DLD1 (cell line): ENCODE measurements around the gene BIVM.

Experiments used
- in situ Hi-C: cut with HindIII; loops from 2 replicates; pipeline ENCODE4 v1.10.0; 2017; ENCODE audit warnings: low sequenced_read_pairs

BIVM gene

GRCh38 chr13:102877303-102877702, 78.4 kb downstream of the BIVM start:
- in situ Hi-C loops = no loop called here

GRCh38 chr13:102878481-102878880, 79.6 kb downstream of the BIVM start:
- in situ Hi-C loops = no loop called here

GRCh38 chr13:102879793-102880499, 81.0 kb downstream of the BIVM start:
- in situ Hi-C loops = no loop called here

DNA sequence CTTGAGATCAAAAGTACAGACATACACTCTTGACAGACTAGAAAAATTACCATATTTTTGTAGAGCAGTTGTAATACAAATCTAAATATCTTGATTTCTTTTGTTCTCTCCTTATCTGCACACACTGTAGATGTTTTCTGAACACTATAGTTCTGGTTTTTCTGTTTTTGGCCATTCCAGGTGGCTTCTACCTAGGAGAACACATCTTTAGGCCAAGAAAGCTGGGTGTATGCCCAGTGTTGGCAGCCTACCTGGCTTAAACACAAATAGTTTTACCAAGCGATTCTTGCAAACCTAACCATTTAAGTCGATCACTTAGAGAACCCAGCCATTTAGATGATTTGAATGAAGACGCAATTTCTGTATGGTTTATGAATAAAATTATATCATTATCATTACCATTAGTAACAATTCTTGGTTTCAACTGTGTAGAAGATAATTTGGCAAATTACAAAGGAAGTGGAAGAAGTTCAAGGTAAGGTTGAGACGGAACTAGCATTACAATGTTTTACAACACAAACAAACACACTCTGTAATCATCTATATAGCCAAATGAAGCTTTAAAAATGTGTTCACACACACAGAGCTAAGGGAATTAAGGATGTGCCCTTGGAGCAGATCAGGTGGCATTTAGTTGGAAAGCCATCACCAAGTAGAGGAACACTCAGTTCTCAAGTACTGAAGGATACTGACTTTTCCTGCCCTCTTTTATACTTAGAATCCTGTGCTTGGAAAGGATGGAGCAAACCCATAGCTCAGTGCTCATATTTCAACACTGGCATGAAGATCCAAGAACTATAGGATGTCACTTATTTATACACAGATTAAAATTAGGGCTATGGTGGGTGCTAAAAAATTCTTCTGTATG, 83.1 kb downstream of the BIVM start:
- in situ Hi-C loops = no loop called here
